K562 (cell line): ENCODE measurements around the gene BCO1. TPM values are rescaled to one million over a fixed set of nuclear protein-coding genes. Genes with fewer than 3 reads are reported as not detected.
A peak's percentile ranks its signal among the peaks of the same experiment; 100 is the strongest.

Experiments
- ATAC-seq: fragments of 200-7000 bp; cut with Tn5 transposase; 3 replicates; pipeline ENCODE4 v1.9.1; 2020; ENCODE audit warnings: moderate library complexity
- BruUV-seq: library from RNA; stranded (reverse); fragments of 400-500 nt; replicated peaks from 2 replicates; lab custom pipeline; 2021; lab: Mats Ljungman, UMichigan
- CTCF ChIA-PET: fragments of 300-600 bp; formaldehyde crosslinking; extraction: SDS; loops from one replicate; lab custom pipeline; 2021; ENCODE audit warnings: low intra/inter-chr PET ratio; lab: Yijun Ruan, JAX
- POLR2A ChIA-PET: fragments of 300-600, 350-650 bp; sonication (Branson Sonifier 250); formaldehyde crosslinking; extraction: SDS; loops from one replicate; lab custom pipeline; 2021; ENCODE audit warnings: antibody characterized with exemption, inconsistent platforms; lab: Yijun Ruan, JAX
- DNase-seq, 4 experiments: peaks; one replicate each; pipeline versions ENCODE4 v3.0.0 to v3.0.0-alpha.2; 2011 to 2018; ENCODE audit warnings: low spot score in 3 of 4, mixed read lengths in 3 of 4; ENCODE audit errors: extremely low read depth in 1 of 4
- FAIRE-seq: peaks from 2 replicates; lab custom pipeline; 2011; peaks lifted over from hg19 to GRCh38; lab: Jason Lieb, UNC
- H2AFZ ChIP-seq: 2 replicates; pipeline ENCODE4 v1.6.0; 2011; ENCODE audit warnings: low read depth, low read length, control low read depth, inconsistent platforms
- H3K27ac ChIP-seq: fragments of 200-600 bp; 3 replicates; pipeline ENCODE4 v1.8.0; 2011; ENCODE audit warnings: low read depth, mild to moderate bottlenecking, control low read depth, inconsistent platforms, low read length, moderate library complexity, mixed read lengths; ENCODE audit errors: extremely low read depth
- H3K27me3 ChIP-seq, 2 experiments: fragments of 300-600 bp in 1 of 2; 2 replicates in 1 of 2; 3 replicates in 1 of 2; pipeline versions ENCODE4 v1.6.0 to v1.8.0; 2011; ENCODE audit warnings: inconsistent platforms in 2 of 2, low read length in 2 of 2, mild to moderate bottlenecking in 1 of 2, mixed read lengths in 1 of 2, moderate library complexity in 1 of 2; ENCODE audit not compliant: control insufficient read depth in 2 of 2, insufficient read depth in 2 of 2
- H3K36me3 ChIP-seq: fragments of 300-600 bp; 3 replicates; pipeline ENCODE4 v1.8.0; 2011; ENCODE audit warnings: mild to moderate bottlenecking, low read length, inconsistent platforms; ENCODE audit not compliant: control insufficient read depth, insufficient read depth
- H3K4me1 ChIP-seq, 2 experiments: fragments of 200-600 bp in 1 of 2; replicated peaks in 1 of 2; 2 replicates in 1 of 2; 3 replicates in 1 of 2; pipeline versions ENCODE4 v1.5.1 to v1.8.0; 2011; ENCODE audit warnings: inconsistent platforms in 2 of 2, low read length in 2 of 2, mild to moderate bottlenecking in 1 of 2, mixed read lengths in 1 of 2, moderate library complexity in 1 of 2; ENCODE audit not compliant: control insufficient read depth in 2 of 2, insufficient read depth in 2 of 2
- H3K4me2 ChIP-seq: 2 replicates; pipeline ENCODE4 v1.6.1; 2011; ENCODE audit warnings: low read length, control low read depth, inconsistent platforms, mixed read lengths; ENCODE audit not compliant: insufficient read depth
- H3K4me3 ChIP-seq: fragments of 200-600 bp; sonication (generic), shearing (Covaris generic); 2 replicates; pipeline ENCODE4 v1.5.1; 2016; ENCODE audit warnings: control low read depth, inconsistent platforms
- H3K79me2 ChIP-seq: fragments of 200-600 bp; 3 replicates; pipeline ENCODE4 v1.8.0; 2011; ENCODE audit warnings: low read length, inconsistent platforms; ENCODE audit not compliant: control insufficient read depth, insufficient read depth
- H3K9ac ChIP-seq, 2 experiments: 2 replicates each; pipeline versions ENCODE4 v1.6.0 to v1.6.1; 2011; ENCODE audit warnings: low read depth in 2 of 2, low read length in 2 of 2, control low read depth in 1 of 2, inconsistent platforms in 1 of 2, mild to moderate bottlenecking in 1 of 2, mixed read lengths in 1 of 2; ENCODE audit not compliant: insufficient read depth in 1 of 2
- H3K9me1 ChIP-seq: one replicate; pipeline ENCODE4 v1.6.0; 2011; ENCODE audit warnings: inconsistent platforms, mild to moderate bottlenecking, low read length, moderate library complexity; ENCODE audit not compliant: control insufficient read depth, insufficient read depth
- H3K9me3 ChIP-seq: replicated peaks from 2 replicates; pipeline ENCODE4 v1.5.1; 2011; ENCODE audit warnings: low read depth, low read length, inconsistent platforms; ENCODE audit not compliant: control insufficient read depth, insufficient read depth
- H4K20me1 ChIP-seq: replicated peaks from 2 replicates; pipeline ENCODE4 v1.6.1; 2011; ENCODE audit warnings: low read length, inconsistent platforms, mixed read lengths; ENCODE audit not compliant: control insufficient read depth, insufficient read depth
- C11orf30 ChIP-seq: fragments of 450-650 bp; IDR thresholded peaks from 2 replicates; pipeline ENCODE4 v1.6.1; 2016; ENCODE audit warnings: low read depth, mild to moderate bottlenecking
- CEBPG ChIP-seq, 3 experiments: fragments of 200-800 bp in 1 of 3; sonication (Bioruptor generic) in 1 of 3; sonication (generic) in 1 of 3; formaldehyde crosslinking in 1 of 3; IDR thresholded peaks in 2 of 3; conservative IDR thresholded peaks in 1 of 3; 2 replicates each; pipeline versions ENCODE4 v1.6.1 to v1.8.0; 2016 to 2022; ENCODE audit warnings: missing compliant biosample characterization in 2 of 3, missing genetic modification characterization in 2 of 3, mild to moderate bottlenecking in 1 of 3, missing genetic modification reagents in 1 of 3
- HIVEP1 ChIP-seq: fragments of 250-450 bp; sonication (Bioruptor Pico); IDR thresholded peaks from 2 replicates; pipeline ENCODE4 v1.4.0; 2020; ENCODE audit warnings: mild to moderate bottlenecking
- SLC30A9 ChIP-seq: fragments of 250-450 bp; sonication (Bioruptor Pico); IDR thresholded peaks from 2 replicates; pipeline ENCODE4 v1.8.0; 2022; ENCODE audit warnings: mild to moderate bottlenecking, moderate library complexity
- SP2 ChIP-seq: IDR thresholded peaks from 2 replicates; pipeline ENCODE4 v1.6.1; 2011; ENCODE audit warnings: mild to moderate bottlenecking, low read depth, low read length, moderate library complexity; ENCODE audit not compliant: poor library complexity, severe bottlenecking; ENCODE audit errors: extremely low read depth
- YY1 ChIP-seq, 3 experiments: IDR thresholded peaks; 2 replicates each; pipeline ENCODE4 v1.6.1; 2011; ENCODE audit warnings: low read length in 2 of 3, mild to moderate bottlenecking in 2 of 3, moderate library complexity in 2 of 3, borderline replicate concordance in 1 of 3, control low read depth in 1 of 3, low read depth in 1 of 3; ENCODE audit not compliant: insufficient read depth in 3 of 3, insufficient replicate concordance in 2 of 3, control insufficient read depth in 1 of 3, insufficient read length in 1 of 3; ENCODE audit errors: extremely low read depth in 1 of 3
- ZBTB17 ChIP-seq: fragments of 450-650 bp; formaldehyde crosslinking; IDR thresholded peaks from 2 replicates; pipeline ENCODE4 v1.4.0; 2020; ENCODE audit warnings: mild to moderate bottlenecking
- ZNF316 ChIP-seq: fragments of 450-650 bp; IDR thresholded peaks from 2 replicates; pipeline ENCODE4 v1.6.1; 2016
- WGBS: fragments of 100-300 bp; shearing (Covaris generic); methylation state at CpG from one replicate; pipeline ENCODE4 v1.1.6; 2016; ENCODE audit warnings: low coverage, mixed read lengths; ENCODE audit not compliant: insufficient coverage; ENCODE audit errors: missing lambda C conversion rate; 5-methylcytosine and 5-hydroxymethylcytosine counted together
- in situ Hi-C: fragments of 300-500 bp; cut with MboI; formaldehyde crosslinking; loops from 4 replicates; pipeline ENCODE4 v1.15.0; 2018; ENCODE audit warnings: inconsistent platforms, mixed read lengths
- intact Hi-C: fragments of 100-400 bp; cut with micrococcal nuclease; formaldehyde crosslinking; loops from 2 replicates; pipeline ENCODE4 v1.14.2; 2022
- polyA plus RNA-seq, 8 experiments: library from polyadenylated mRNA; depleted of rRNA in 4 of 8; stranded (reverse) in 5 of 8; unstranded in 3 of 8; fragments of >200 nt; fragmentation: Nextera tagmentation in 2 of 8; fragmentation: Illumina TruSeq in 1 of 8; extraction: Ambion mirVana in 2 of 8; extraction: Trizol in 1 of 8; gene quantifications; 2 replicates each; pipeline versions ENCODE4 v1.2.1 to v1.2.3, GENCODE V29; 2011 to 2014; ENCODE audit warnings: inconsistent platforms in 1 of 8, missing spikeins in 1 of 8
- total RNA-seq, 7 experiments: library from RNA; depleted of rRNA in 6 of 7; stranded (reverse); fragments of >200 nt in 6 of 7; fragmentation: Illumina TruSeq in 2 of 7; extraction: Trizol in 2 of 7; gene quantifications; 2 replicates each; pipeline versions ENCODE4 v1.2.1 to v1.2.3, GENCODE V29; 2011 to 2021; ENCODE audit warnings: low replicate concordance in 1 of 7
- TF ChIP-seq, protein P1 (sequence below): fragments of 450-650 bp; formaldehyde crosslinking; IDR thresholded peaks from 2 replicates; pipeline ENCODE4 v1.4.0; 2022; ENCODE audit warnings: missing genetic modification characterization
- TF ChIP-seq, protein P2 (sequence below): IDR thresholded peaks from 2 replicates; pipeline ENCODE4 v1.6.1; 2011; ENCODE audit not compliant: insufficient read length; ENCODE audit errors: extremely low read depth

BCO1 gene
- total and polyA plus RNA-seq, 9 of the 15 experiments (the other 6 are each of a cell fraction or from before 2014, with no cell fraction given) = not detected

DNA sequence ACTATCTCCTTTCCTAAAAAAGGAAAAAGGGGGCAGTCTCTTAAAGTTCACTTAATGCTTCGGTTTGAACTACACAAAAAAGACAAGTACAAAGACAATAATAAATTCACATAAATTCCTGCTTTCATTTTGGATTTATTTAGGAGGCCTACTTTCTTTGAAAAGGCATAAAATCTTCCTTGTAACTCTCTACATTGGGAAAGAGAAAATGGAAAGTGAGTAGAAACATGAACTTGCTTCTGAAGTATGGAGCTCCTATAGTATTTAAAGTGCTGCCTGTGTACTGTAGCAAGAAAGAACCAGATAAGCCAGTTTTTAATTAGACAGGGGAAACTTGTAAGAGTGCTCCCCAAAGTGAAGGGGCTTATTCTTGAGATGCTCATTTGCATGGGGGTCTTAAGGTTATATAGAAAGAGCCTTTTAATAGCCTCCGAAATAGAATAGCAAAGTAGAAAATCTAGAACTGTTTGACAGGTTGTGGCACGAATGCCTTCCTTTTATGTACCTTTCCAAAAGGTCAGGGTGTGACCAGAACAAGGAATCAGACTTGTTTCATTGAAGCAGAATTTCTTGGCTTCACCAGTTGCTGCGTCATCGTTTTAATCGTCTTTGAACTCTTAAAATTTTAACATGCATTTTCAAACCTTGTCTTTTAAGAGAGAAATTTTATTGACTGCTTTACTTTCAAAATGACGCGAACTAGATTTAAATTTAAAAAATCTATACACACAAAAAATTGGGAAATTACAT is 89.1 kb downstream of the BCO1 start:
- POLR2A ChIA-PET = interaction anchor here (0.6 to 1.8 kb wide), 6 partner anchors 9 to 570 kb away, joined by 3 to 5 read pairs (median 4); partner anchors contain the start of gene GAN
- in situ Hi-C loops (no loop called here), intact Hi-C loops (no loop called here)

More for the DNA sequence above, 89.1 kb downstream of the BCO1 start:
- H4K20me1 ChIP-seq = peaks cover 9% of the 10 kb centered on the region; the same call in 1 of the 2 replicates
- no peak overlapping the region for H3K9ac ChIP-seq
- no peak overlapping the region for H3K4me2 ChIP-seq
- TF ChIP-seq CEBPG (CRISPR knock-in tag; IDR thresholded peaks at IDR 0.05) (no peak), CEBPG (tag; conservative IDR thresholded peaks at IDR 0.05 in 1 of 2, IDR thresholded peaks at IDR 0.05 in 1 of 2) (no peak), SLC30A9 (no peak), HIVEP1 (CRISPR knock-in tag) (no peak), YY1 (IDR thresholded peaks at IDR 0.05; ENCODE audit: borderline replicate concordance in 1 of 3, control insufficient read depth in 1 of 3, extremely low read depth in 1 of 3, insufficient read depth in 3 of 3, insufficient read length in 1 of 3, insufficient replicate concordance in 2 of 3, low read depth in 1 of 3, low read length in 2 of 3) (no peak), SP2 (no peak), ZNF316 (peak; percentile 46), ZBTB17 (CRISPR knock-in tag) (no peak), C11orf30 (peak; percentile 11; the same call in 1 of the 2 replicates)
- TF ChIP-seq, protein P1, sequence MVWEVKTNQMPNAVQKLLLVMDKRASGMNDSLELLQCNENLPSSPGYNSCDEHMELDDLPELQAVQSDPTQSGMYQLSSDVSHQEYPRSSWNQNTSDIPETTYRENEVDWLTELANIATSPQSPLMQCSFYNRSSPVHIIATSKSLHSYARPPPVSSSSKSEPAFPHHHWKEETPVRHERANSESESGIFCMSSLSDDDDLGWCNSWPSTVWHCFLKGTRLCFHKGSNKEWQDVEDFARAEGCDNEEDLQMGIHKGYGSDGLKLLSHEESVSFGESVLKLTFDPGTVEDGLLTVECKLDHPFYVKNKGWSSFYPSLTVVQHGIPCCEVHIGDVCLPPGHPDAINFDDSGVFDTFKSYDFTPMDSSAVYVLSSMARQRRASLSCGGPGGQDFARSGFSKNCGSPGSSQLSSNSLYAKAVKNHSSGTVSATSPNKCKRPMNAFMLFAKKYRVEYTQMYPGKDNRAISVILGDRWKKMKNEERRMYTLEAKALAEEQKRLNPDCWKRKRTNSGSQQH (CRISPR knock-in tag) = no peak
- TF ChIP-seq, protein P2, sequence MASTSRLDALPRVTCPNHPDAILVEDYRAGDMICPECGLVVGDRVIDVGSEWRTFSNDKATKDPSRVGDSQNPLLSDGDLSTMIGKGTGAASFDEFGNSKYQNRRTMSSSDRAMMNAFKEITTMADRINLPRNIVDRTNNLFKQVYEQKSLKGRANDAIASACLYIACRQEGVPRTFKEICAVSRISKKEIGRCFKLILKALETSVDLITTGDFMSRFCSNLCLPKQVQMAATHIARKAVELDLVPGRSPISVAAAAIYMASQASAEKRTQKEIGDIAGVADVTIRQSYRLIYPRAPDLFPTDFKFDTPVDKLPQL = no peak
- TF ChIP-seq, all 486 proteins: peak for 2
- no peak for DNase-seq
- CTCF ChIA-PET = no interaction called here
- FAIRE-seq = no peak
- Histone ChIP-seq H3K4me1 (no peaks in the 10 kb centered on the region), H3K27ac (no peak overlapping the region), H3K79me2 (peaks cover 23% of the 10 kb centered on the region; the same call in 2 of the 3 replicates), H3K36me3 (peaks cover 8% of the 10 kb centered on the region; the same call in 2 of the 3 replicates), H3K9me3 (no peaks in the 10 kb centered on the region), H2AFZ (no peak overlapping the region), H3K27me3 (no peaks in the 10 kb centered on the region), H3K4me3 (no peak overlapping the region), H3K9me1 (no peaks in the 10 kb centered on the region)
- ATAC-seq = no peak
- BruUV-seq = no TSS peak
- WGBS = 72% methylated on average over 8 of the region's 8 CpGs
